ENCODE data around the gene NEXN. TPM values are rescaled to one million over a fixed set of nuclear protein-coding genes. Genes with fewer than 3 reads are reported as not detected.

Gene NEXN
- total and polyA plus RNA-seq, 2 experiments from 2014 or later: 2.6 to 11.8 TPM

- H3K27ac Mint-ChIP-seq: no peak overlapping the region
These were observed 56.9 kb downstream of the NEXN start for GRCh38 chr1:77945345-77945744.

GRCh38 chr1:77948841-77949424 lies 60.5 kb downstream of the NEXN start:
- H4K20me1 ChIP-seq (replicated peaks; ENCODE audit: insufficient read depth): peaks cover 17% of the 10 kb centered on the region
- H3K79me2 ChIP-seq (replicated peaks; ENCODE audit: insufficient read depth): peaks cover 18% of the 10 kb centered on the region; the same call in 1 of the 2 replicates
- DNase-seq (ENCODE audit: low spot score) (peak; percentile 40), ATAC-seq (peak; percentile 86)
- Mint-ChIP-seq H3K4me3 (no peak overlapping the region), H3K4me1 (no peaks in the 10 kb centered on the region; the same call in 2 of the 3 replicates), H3K27me3 (ENCODE audit: insufficient read depth, low read depth, poor library complexity) (no peaks in the 10 kb centered on the region), H3K36me3 (ENCODE audit: low read depth) (peaks cover 75% of the 10 kb centered on the region), H3K9me3 (no peaks in the 10 kb centered on the region), H3K27ac (peak overlapping the region; percentile 42)
- no peak overlapping the region for H3K4me2 ChIP-seq
- H3K27ac ChIP-seq (ENCODE audit: low read depth): peak overlapping the region; percentile 16; the same call in 1 of the 2 replicates
- H3K4me3 ChIP-seq: no peak overlapping the region
- TF ChIP-seq CTCF (conservative IDR thresholded peaks at IDR 0.05; ENCODE audit: low read depth in 2 of 2): 0 out of 4 replicates have a peak, but pooled peaks of 1 of the 2 experiments have one; percentile 25
- TF ChIP-seq POLR2AphosphoS5 (IDR thresholded peaks at IDR 0.05; ENCODE audit: low read depth): no peak
- H3K9me2 ChIP-seq (ENCODE audit: insufficient read depth): no peaks in the 10 kb centered on the region
- no peaks in the 10 kb centered on the region for H3K4me1 ChIP-seq (ENCODE audit: insufficient read depth)
- no peak overlapping the region for H2AFZ ChIP-seq
- H3K27me3 ChIP-seq (ENCODE audit: insufficient read depth): no peaks in the 10 kb centered on the region
- H3F3A ChIP-seq (replicated peaks; ENCODE audit: low read depth): no peaks in the 10 kb centered on the region
- H3K36me3 ChIP-seq (ENCODE audit: insufficient read depth): peaks cover 71% of the 10 kb centered on the region

More at GRCh38 chr1:77945345-77945744, 56.9 kb downstream of the NEXN start:
- H3K27me3 Mint-ChIP-seq (ENCODE audit: insufficient read depth, low read depth, poor library complexity): peaks cover 2% of the 10 kb centered on the region
- H3K9me3 Mint-ChIP-seq: no peaks in the 10 kb centered on the region
- H3K4me2 ChIP-seq: no peak overlapping the region
- H3K4me3 ChIP-seq: no peak overlapping the region
- TF ChIP-seq CREB1 (CRISPR knock-in tag; IDR thresholded peaks at IDR 0.05; ENCODE audit: low read depth): no peak
- no peaks in the 10 kb centered on the region; the same call in 2 of the 3 replicates for H3K4me1 Mint-ChIP-seq
- ATAC-seq (no peak), DNase-seq (ENCODE audit: low spot score) (no peak)
- H3K36me3 Mint-ChIP-seq (ENCODE audit: low read depth): peaks cover 58% of the 10 kb centered on the region
- no peaks in the 10 kb centered on the region; the same call in 1 of the 2 replicates for H3K79me2 ChIP-seq (replicated peaks; ENCODE audit: insufficient read depth)
- H3F3A ChIP-seq (replicated peaks; ENCODE audit: low read depth): no peaks in the 10 kb centered on the region
- H4K20me1 ChIP-seq (replicated peaks; ENCODE audit: insufficient read depth): peaks cover 13% of the 10 kb centered on the region
- no peak overlapping the region for H3K27ac ChIP-seq (ENCODE audit: low read depth)
- H2AFZ ChIP-seq: no peak overlapping the region
- no peaks in the 10 kb centered on the region for H3K9me2 ChIP-seq (ENCODE audit: insufficient read depth)
- H3K36me3 ChIP-seq (ENCODE audit: insufficient read depth): peaks cover 47% of the 10 kb centered on the region
- no peak overlapping the region for H3K4me3 Mint-ChIP-seq
- no peaks in the 10 kb centered on the region; the same call in 1 of the 2 replicates for H3K4me1 ChIP-seq (ENCODE audit: insufficient read depth)
- no peaks in the 10 kb centered on the region for H3K27me3 ChIP-seq (ENCODE audit: insufficient read depth)

- H3K4me1 Mint-ChIP-seq: no peaks in the 10 kb centered on the region; the same call in 2 of the 3 replicates
- no peak overlapping the region for H3K27ac Mint-ChIP-seq
- Histone ChIP-seq H3K27ac (ENCODE audit: low read depth) (peak overlapping the region; percentile 41; the same call in 1 of the 2 replicates), H3K79me2 (replicated peaks; ENCODE audit: insufficient read depth) (peaks cover 26% of the 10 kb centered on the region; the same call in 1 of the 2 replicates), H3K4me2 (no peak overlapping the region), H3K27me3 (ENCODE audit: insufficient read depth) (no peaks in the 10 kb centered on the region), H2AFZ (no peak overlapping the region), H4K20me1 (replicated peaks; ENCODE audit: insufficient read depth) (peaks cover 24% of the 10 kb centered on the region; the same call in 1 of the 2 replicates), H3K9me2 (ENCODE audit: insufficient read depth) (no peaks in the 10 kb centered on the region), H3F3A (replicated peaks; ENCODE audit: low read depth) (no peaks in the 10 kb centered on the region), H3K4me3 (no peak overlapping the region), H3K36me3 (ENCODE audit: insufficient read depth) (peaks cover 70% of the 10 kb centered on the region), H3K4me1 (ENCODE audit: insufficient read depth) (no peaks in the 10 kb centered on the region)
- no peaks in the 10 kb centered on the region for H3K9me3 Mint-ChIP-seq
- peaks cover 78% of the 10 kb centered on the region for H3K36me3 Mint-ChIP-seq (ENCODE audit: low read depth)
- DNase-seq (ENCODE audit: low spot score) (no peak), ATAC-seq (no peak)
- no peaks in the 10 kb centered on the region for H3K27me3 Mint-ChIP-seq (ENCODE audit: insufficient read depth, low read depth, poor library complexity)
- no peak for TF ChIP-seq ETS1 (IDR thresholded peaks at IDR 0.05)
- no peak overlapping the region for H3K4me3 Mint-ChIP-seq
These were observed 62.4 kb downstream of the NEXN start for GRCh38 chr1:77950873-77951272.

Data from GM23338 (cell line).